ENCODE results near the gene NRP2. TPM values are rescaled to one million over a fixed set of nuclear protein-coding genes. Genes with fewer than 3 reads are reported as not detected.

NRP2 gene
- total RNA-seq, 1 experiment from 2014 or later = 1.2 TPM

DNA sequence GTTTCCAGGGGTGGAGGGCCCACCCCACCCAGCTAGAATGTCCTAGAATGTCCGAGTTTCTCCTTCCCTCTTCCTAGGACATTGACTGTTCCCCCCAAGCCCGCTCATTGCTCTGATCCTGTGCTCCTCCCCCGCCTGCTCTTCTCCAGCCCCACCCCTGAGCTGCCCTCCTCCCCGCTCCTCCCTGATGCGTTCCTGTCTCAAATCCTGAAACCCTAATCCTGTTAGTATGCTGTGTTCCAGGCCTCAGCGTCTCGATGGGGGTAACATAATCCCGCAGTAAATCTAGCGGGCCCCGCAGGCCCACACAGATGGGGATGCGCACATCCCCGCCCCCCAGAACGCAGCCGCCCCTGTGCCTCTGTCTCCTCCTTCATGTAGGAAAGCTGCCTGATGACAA lies 51.3 kb downstream of the NRP2 start:
- Histone ChIP-seq H3K4me1 (ENCODE audit: control insufficient read depth in 1 of 2, insufficient read depth in 2 of 2, low read length in 2 of 2) (peaks cover 4 to 7% of the 10 kb centered on the region in 2 experiments; a peak in 2 of 4 replicates), H3K27ac (ENCODE audit: low read depth, low read length) (no peak overlapping the region), H3K36me3 (ENCODE audit: control insufficient read depth in 1 of 2, insufficient read depth in 2 of 2, low read length in 2 of 2) (no peaks in the 10 kb centered on the region), H3K4me2 (ENCODE audit: low read length) (no peak overlapping the region), H3K4me3 (replicated peaks in 1 of 2; ENCODE audit: low read depth in 1 of 2, low read length in 2 of 2) (no peak overlapping the region), H3K27me3 (ENCODE audit: insufficient read depth, low read length) (no peaks in the 10 kb centered on the region), H2AFZ (ENCODE audit: low read depth, low read length, poor library complexity, severe bottlenecking) (no peak overlapping the region), H3K79me2 (ENCODE audit: insufficient read depth, low read length) (no peaks in the 10 kb centered on the region), H4K20me1 (ENCODE audit: insufficient read depth) (no peaks in the 10 kb centered on the region), H3K9me3 (ENCODE audit: control insufficient read depth in 1 of 2, insufficient read depth in 1 of 2, low read depth in 1 of 2, low read length in 2 of 2) (no peaks in the 10 kb centered on the region), H3K9ac (ENCODE audit: low read length) (no peak overlapping the region), H3K9me2 (ENCODE audit: insufficient read depth) (no peaks in the 10 kb centered on the region)
- ChIA-PET RAD21 (ENCODE audit: low non-redundant PET in 1 of 2, low total read pairs in 2 of 2, uncharacterized antibody in 2 of 2, unreplicated experiment in 2 of 2) (no interaction called here), POLR2A (no interaction called here), CTCF (interaction anchor here (1.2 kb wide), 1 partner anchor 13 kb away, joined by 3 read pairs; no protein-coding TSS in a partner anchor)
- intact Hi-C loops (cut with micrococcal nuclease) = no loop called here
- no peak for TF ChIP-seq POLR2A (IDR thresholded peaks at IDR 0.05; ENCODE audit: borderline replicate concordance, extremely low read depth, insufficient read depth, insufficient read length)
- TF ChIP-seq, protein P1, sequence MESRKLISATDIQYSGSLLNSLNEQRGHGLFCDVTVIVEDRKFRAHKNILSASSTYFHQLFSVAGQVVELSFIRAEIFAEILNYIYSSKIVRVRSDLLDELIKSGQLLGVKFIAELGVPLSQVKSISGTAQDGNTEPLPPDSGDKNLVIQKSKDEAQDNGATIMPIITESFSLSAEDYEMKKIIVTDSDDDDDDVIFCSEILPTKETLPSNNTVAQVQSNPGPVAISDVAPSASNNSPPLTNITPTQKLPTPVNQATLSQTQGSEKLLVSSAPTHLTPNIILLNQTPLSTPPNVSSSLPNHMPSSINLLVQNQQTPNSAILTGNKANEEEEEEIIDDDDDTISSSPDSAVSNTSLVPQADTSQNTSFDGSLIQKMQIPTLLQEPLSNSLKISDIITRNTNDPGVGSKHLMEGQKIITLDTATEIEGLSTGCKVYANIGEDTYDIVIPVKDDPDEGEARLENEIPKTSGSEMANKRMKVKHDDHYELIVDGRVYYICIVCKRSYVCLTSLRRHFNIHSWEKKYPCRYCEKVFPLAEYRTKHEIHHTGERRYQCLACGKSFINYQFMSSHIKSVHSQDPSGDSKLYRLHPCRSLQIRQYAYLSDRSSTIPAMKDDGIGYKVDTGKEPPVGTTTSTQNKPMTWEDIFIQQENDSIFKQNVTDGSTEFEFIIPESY (IDR thresholded peaks at IDR 0.05; ENCODE audit: extremely low read depth, insufficient replicate concordance, low read length) = no peak
- TF ChIP-seq ZFX (IDR thresholded peaks at IDR 0.05) = no peak
- TF ChIP-seq ATF3 (IDR thresholded peaks at IDR 0.05) = no peak
- no peak for TF ChIP-seq CEBPB (IDR thresholded peaks at IDR 0.05; ENCODE audit: low read depth)
- TF ChIP-seq ZNF274 (IDR thresholded peaks at IDR 0.05; ENCODE audit: low read depth, low read length) = no peak
- no peak for TF ChIP-seq EZH2 (IDR thresholded peaks at IDR 0.05)
- ATAC-seq (no peak), DNase-seq (ENCODE audit: low read depth, low spot score) (no peak)
- no TSS peak for BruUV-seq (replicated peaks)

Measured in HCT116 (cell line).